Activated CD8-positive, alpha-beta memory T cell treated with anti-CD3 and anti-CD28 coated beads for 1 hour (primary cell): ENCODE measurements around the gene HAGH.

ENCODE experiments used
- DNase-seq, 2 donors: peaks; one replicate each; pipeline ENCODE4 v3.0.0-alpha.2; 2020; ENCODE audit warnings: low read depth in 1 of 2; ENCODE audit errors: extremely low read depth in 1 of 2

HAGH gene

GRCh38 chr16:1832838-1833454 lies 6.3 kb upstream of the HAGH start:
- DNase-seq, result no peak

- no peak for DNase-seq
Measured at GRCh38 chr16:1831186-1832075, 4.8 kb upstream of the HAGH start.

GRCh38 chr16:1830213-1830612 lies 3.6 kb upstream of the HAGH start:
- no peak for DNase-seq

- DNase-seq, result no peak
Measured at GRCh38 chr16:1828645-1829410, 2.2 kb upstream of the HAGH start.

GRCh38 chr16:1825864-1826690 lies 548 bp downstream of the HAGH start:
- peak; percentile 25 to 58 for DNase-seq

GRCh38 chr16:1825381-1825863 lies 1.2 kb downstream of the HAGH start:
- DNase-seq, result no peak

- DNase-seq, result no peak
Measured at GRCh38 chr16:1823821-1824220, 2.8 kb downstream of the HAGH start.

- no peak for DNase-seq
Measured at GRCh38 chr16:1822801-1823200, 3.8 kb downstream of the HAGH start.

- DNase-seq, result no peak
Measured at GRCh38 chr16:1821861-1822611, 4.6 kb downstream of the HAGH start.

- DNase-seq, result no peak
Measured at GRCh38 chr16:1820946-1821290, 5.7 kb downstream of the HAGH start.

GRCh38 chr16:1820096-1820945 lies 6.3 kb downstream of the HAGH start:
- DNase-seq, result no peak

- DNase-seq, result no peak
Measured at GRCh38 chr16:1819611-1820010, 7.0 kb downstream of the HAGH start.

- no peak for DNase-seq
Measured at GRCh38 chr16:1818873-1819525, 7.6 kb downstream of the HAGH start.

GRCh38 chr16:1818204-1818872 lies 8.3 kb downstream of the HAGH start:
- DNase-seq, result no peak

- no peak for DNase-seq
Measured at GRCh38 chr16:1817716-1818115, 8.9 kb downstream of the HAGH start.

GRCh38 chr16:1817276-1817589 lies 9.4 kb downstream of the HAGH start:
- no peak for DNase-seq

GRCh38 chr16:1816396-1817275 lies 10.0 kb downstream of the HAGH start:
- DNase-seq, result no peak
